Right atrium auricular region (tissue), 2 donors: ENCODE data around the gene COG4. TPM values are rescaled to one million over a fixed set of nuclear protein-coding genes. Genes with fewer than 3 reads are reported as not detected.
A peak's percentile ranks its signal among the peaks of the same experiment; 100 is the strongest.
"Not testable (repeated sequence)": the region's sequence is repeated elsewhere in the genome, so short reads cannot be mapped to it uniquely, and the experiment has no call there.

Experiments
- DNase-seq: peaks from one replicate; pipeline ENCODE4 v3.0.0-alpha.2; 2019; ENCODE audit warnings: low spot score
- H3K27ac ChIP-seq, 2 donors: fragments of 200-600 bp; sonication (generic); 1 replicate in 1 of 2; 2 replicates in 1 of 2; pipeline ENCODE4 v1.5.1; 2016 to 2019
- H3K27me3 ChIP-seq, 2 donors: fragments of 200-600 bp; sonication (generic); one replicate each; pipeline versions ENCODE4 v1.5.1 to v1.6.0; 2017 to 2019
- H3K36me3 ChIP-seq: fragments of 200-600 bp; sonication (generic); one replicate; pipeline ENCODE4 v1.5.1; 2016
- H3K4me1 ChIP-seq, 2 donors: fragments of 200-600 bp; sonication (generic); one replicate each; pipeline versions ENCODE4 v1.5.1 to v1.6.0; 2017 to 2019
- H3K4me3 ChIP-seq, 2 donors: fragments of 200-600 bp; sonication (generic); 1 replicate in 1 of 2; 2 replicates in 1 of 2; pipeline ENCODE4 v1.5.1; 2017 to 2019; ENCODE audit warnings: mild to moderate bottlenecking in 1 of 2, moderate library complexity in 1 of 2
- H3K9me3 ChIP-seq, 2 donors: fragments of 200-600 bp; sonication (generic); one replicate each; pipeline ENCODE4 v1.5.1; 2019
- total RNA-seq, 2 donors: library from RNA; depleted of rRNA; stranded (reverse); fragments of >200 nt; gene quantifications; one replicate each; pipeline ENCODE4 v1.1.0, GENCODE V29; 2016
- TF ChIP-seq, protein P1 (sequence below), 2 donors: fragments of 200-600 bp; sonication (generic); IDR thresholded peaks; one replicate each; pipeline ENCODE4 v1.5.1; 2019; ENCODE audit warnings: antibody characterized with exemption in 2 of 2

COG4 gene
- total RNA-seq, 2 donors from 2014 or later = 29.1 to 41.8 TPM

DNA sequence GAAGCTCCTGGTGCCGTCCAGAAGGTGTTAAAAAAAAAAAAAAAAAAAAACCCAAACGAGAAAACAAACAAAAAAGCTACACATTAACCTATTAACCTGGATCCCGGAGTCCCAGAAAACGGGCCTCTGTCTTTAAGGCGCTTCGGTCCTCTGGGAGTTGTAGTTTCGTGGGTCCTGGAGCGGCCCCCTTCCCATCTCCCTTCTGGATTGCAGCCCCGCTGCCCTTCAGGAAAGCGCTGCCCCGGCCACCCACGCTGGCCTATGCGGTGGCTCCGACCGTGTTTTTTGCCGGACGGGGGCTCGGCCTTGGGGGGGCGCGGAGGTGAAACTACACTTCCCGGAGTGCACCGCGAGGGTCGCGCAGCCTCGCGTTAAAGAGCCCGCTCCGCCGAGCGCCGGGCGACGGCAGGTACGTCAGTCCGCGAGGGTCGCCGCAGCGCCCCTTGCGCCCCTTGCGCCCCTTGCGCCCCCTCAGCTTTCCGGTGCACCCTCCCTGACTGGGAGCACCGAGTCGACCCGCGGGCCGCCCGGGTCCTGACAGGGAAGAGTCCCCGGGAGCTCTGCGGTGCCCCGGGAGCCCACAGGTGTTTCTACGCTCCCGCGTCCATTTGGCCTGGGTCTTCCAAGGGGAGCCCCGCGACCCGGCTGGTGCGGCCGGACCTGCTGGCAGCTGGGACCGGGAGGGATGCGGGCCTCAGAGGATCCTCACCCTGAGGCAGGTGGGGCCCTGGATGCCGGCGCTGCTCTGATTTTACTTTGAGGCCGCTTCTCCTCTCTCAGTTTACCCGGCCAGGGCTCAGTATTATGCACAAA lies 68.9 kb downstream of the COG4 start, which contains the start of gene FCSK:
Gene FCSK (plus strand): TSS at position 374 of the 813 bp plus-strand sequence. CDS start 8,596 bp downstream, outside the sequence.
- Histone ChIP-seq H3K36me3 (no peaks in the 10 kb centered on the region), H3K27ac (peak within 1 kb of the TSS; percentile 85 to 95), H3K4me1 (peaks cover 0 to 11% of the 10 kb centered on the region in 2 donors), H3K27me3 (no peaks in the 10 kb centered on the region), H3K9me3 (no peaks in the 10 kb centered on the region), H3K4me3 (peak within 1 kb of the TSS; percentile 89 to 95)
- TF ChIP-seq, protein P1, sequence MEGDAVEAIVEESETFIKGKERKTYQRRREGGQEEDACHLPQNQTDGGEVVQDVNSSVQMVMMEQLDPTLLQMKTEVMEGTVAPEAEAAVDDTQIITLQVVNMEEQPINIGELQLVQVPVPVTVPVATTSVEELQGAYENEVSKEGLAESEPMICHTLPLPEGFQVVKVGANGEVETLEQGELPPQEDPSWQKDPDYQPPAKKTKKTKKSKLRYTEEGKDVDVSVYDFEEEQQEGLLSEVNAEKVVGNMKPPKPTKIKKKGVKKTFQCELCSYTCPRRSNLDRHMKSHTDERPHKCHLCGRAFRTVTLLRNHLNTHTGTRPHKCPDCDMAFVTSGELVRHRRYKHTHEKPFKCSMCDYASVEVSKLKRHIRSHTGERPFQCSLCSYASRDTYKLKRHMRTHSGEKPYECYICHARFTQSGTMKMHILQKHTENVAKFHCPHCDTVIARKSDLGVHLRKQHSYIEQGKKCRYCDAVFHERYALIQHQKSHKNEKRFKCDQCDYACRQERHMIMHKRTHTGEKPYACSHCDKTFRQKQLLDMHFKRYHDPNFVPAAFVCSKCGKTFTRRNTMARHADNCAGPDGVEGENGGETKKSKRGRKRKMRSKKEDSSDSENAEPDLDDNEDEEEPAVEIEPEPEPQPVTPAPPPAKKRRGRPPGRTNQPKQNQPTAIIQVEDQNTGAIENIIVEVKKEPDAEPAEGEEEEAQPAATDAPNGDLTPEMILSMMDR (IDR thresholded peaks at IDR 0.05) = peak in 1 of 2 donors; percentile 14
- peak; percentile 72 for DNase-seq

GRCh38 chr16:70453892-70454221 lies 69.5 kb downstream of the COG4 start:
- no peaks in the 10 kb centered on the region for H3K36me3 ChIP-seq
- H3K27me3 ChIP-seq = no peaks in the 10 kb centered on the region
- H3K9me3 ChIP-seq = no peaks in the 10 kb centered on the region
- TF ChIP-seq, protein P1 (IDR thresholded peaks at IDR 0.05) = no peak
- H3K4me3 ChIP-seq = peak overlapping the region; percentile 89 to 95
- DNase-seq = no peak
- peaks cover 0 to 11% of the 10 kb centered on the region in 2 donors for H3K4me1 ChIP-seq
- peak overlapping the region; percentile 85 to 95 for H3K27ac ChIP-seq

DNA sequence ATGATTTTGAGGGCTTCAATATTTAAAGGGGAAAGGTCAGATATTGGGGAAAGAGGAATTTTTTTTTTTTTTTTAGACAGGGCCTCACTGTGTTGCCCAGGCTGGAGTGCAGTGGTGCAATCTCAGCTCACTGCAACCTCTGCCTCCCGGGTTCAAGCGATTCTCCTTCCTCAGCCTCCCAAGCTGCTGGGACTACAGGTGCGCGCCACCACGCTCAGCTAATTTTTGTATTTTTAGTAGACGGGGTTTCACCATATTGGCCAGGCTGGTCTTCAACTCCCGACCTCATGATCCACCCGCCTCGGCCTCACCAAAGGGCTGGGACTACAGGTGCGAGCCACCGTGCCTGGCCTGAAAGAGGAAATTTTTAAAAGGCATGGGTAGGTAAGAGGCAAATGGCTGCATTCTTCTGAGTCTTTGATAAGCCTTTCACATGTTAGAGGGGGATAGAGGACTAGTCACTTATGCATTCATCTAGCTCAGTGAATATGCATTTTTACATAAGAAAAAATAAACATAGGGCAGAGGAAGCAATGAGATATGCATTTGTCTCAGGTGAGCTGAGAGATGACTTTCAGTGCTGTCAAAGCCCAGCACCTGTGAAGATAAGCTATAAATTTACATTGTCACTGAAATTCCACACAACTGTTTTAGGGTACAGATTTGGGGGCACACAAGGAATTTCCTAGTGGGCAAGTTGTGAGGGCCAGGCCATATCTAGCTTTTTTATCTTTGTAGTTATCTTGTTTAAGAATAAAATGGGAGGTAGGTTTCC lies 70.0 kb downstream of the COG4 start:
- Histone ChIP-seq H3K4me3 (peak overlapping the region; percentile 89 to 95), H3K27ac (peak overlapping the region in 1 of 2 donors; percentile 85)
- TF ChIP-seq, protein P1 (IDR thresholded peaks at IDR 0.05) = no peak

GRCh38 chr16:70451004-70451340 lies 72.4 kb downstream of the COG4 start:
- not testable (repeated sequence) for H3K9me3 ChIP-seq, H3K36me3 ChIP-seq, DNase-seq, H3K27ac ChIP-seq, H3K27me3 ChIP-seq
- Histone ChIP-seq H3K4me3 (peak overlapping the region in 1 of 2 donors; percentile 43), H3K4me1 (peaks cover 0 to 11% of the 10 kb centered on the region in 2 donors)

More for the DNA sequence above, 70.0 kb downstream of the COG4 start:
- Histone ChIP-seq H3K27me3 (no peaks in the 10 kb centered on the region), H3K4me1 (peaks cover 0 to 11% of the 10 kb centered on the region in 2 donors), H3K36me3 (no peaks in the 10 kb centered on the region), H3K9me3 (no peaks in the 10 kb centered on the region)
- DNase-seq = no peak

DNA sequence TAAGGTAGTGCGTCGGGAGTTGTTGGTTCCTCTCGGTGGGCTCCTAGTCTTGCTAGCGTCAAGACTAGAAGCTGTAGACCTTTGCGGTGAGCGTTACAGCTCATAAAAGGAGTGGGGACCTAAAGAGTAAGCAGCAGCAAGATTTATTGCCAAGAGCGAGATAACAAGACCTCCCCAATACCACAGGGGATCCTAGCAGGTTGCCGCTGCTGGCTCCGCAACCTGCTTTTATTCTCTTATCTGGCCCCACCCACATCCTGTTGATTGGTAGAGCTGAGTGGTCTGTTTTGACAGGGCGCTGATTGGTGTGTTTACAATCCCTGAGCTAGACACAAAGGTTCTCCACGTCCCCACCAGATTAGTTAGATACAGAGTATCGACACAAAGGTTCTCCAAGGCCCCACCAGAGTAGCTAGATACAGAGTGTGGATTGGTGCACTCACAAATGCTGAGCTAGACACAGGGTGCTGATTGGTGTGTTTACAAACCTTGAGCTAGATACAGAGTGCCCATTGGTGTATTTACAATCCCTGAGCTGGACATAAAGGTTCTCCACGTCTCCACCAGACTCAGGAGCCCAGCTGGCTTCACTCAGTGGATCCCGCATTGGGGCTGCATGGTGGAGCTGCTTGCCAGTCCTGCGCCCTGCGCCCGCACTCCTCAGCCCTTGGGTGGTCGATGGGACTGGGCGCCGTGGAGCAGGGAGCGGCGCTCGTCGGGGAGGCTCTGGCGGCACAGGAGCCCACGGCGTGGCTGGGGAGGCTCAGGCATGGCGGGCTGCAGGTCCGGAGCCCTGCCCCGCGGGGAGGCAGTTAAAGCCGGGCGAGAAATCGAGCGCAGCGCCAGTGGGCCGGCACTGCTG lies 73.0 kb downstream of the COG4 start:
- not testable (repeated sequence) for H3K27me3 ChIP-seq, H3K36me3 ChIP-seq, H3K27ac ChIP-seq, H3K9me3 ChIP-seq, DNase-seq
- Histone ChIP-seq H3K4me3 (peak overlapping the region in 1 of 2 donors; percentile 43), H3K4me1 (peaks cover 0 to 11% of the 10 kb centered on the region in 2 donors)

GRCh38 chr16:70448075-70448474 lies 75.3 kb downstream of the COG4 start:
- H3K27ac ChIP-seq = no peak overlapping the region
- H3K9me3 ChIP-seq = no peaks in the 10 kb centered on the region
- TF ChIP-seq, protein P1 (IDR thresholded peaks at IDR 0.05) = no peak
- no peaks in the 10 kb centered on the region for H3K27me3 ChIP-seq
- DNase-seq = no peak
- no peaks in the 10 kb centered on the region for H3K36me3 ChIP-seq
- no peaks in the 10 kb centered on the region for H3K4me1 ChIP-seq
- H3K4me3 ChIP-seq = no peak overlapping the region
